Activated gamma-delta T cell (primary cell): ENCODE results near the gene TCFL5.
A peak's percentile ranks its signal among the peaks of the same experiment; 100 is the strongest.

Experiments used
- DNase-seq: peaks from one replicate; lab custom pipeline; 2025; lab: John Stamatoyannopoulos, UW

Gene TCFL5

DNA sequence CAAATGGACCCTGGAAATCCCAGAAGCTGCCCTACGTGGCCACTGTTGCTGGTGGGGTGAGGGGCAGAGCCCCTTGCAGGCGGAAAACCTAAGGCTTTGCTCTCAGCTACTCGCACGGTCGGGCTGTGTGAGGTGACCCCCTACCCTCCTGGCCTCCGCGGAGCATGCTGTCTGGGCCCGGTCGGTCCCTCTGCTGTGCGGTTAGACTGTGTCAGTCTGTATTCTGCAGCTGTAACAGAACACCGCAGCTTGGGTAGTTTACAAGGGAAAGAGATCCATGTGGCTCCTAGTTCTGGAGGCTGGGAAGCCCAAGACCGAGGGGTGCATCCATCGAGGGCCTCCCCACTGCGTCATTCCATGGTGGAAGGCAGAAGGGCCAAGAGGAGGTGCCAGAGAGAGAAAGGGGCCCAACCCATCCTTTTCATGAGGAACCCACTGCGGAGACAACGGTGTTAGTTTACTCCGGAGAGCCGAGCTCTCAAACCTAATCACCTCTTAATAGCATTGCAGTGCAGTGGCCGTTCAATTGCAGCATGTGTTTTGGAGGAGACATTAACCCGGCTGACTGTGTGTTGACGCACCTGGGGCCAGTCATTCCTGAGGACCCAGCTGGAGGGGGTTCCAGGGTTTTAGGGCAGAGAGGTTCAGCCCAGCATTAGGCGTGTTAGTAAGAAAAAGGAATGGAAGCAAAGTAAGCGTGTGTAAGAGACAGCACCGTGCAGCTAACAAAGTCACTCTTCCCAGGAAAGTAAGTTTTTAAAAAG is 26.5 kb downstream of the TCFL5 start:
- DNase-seq: no peak

DNA sequence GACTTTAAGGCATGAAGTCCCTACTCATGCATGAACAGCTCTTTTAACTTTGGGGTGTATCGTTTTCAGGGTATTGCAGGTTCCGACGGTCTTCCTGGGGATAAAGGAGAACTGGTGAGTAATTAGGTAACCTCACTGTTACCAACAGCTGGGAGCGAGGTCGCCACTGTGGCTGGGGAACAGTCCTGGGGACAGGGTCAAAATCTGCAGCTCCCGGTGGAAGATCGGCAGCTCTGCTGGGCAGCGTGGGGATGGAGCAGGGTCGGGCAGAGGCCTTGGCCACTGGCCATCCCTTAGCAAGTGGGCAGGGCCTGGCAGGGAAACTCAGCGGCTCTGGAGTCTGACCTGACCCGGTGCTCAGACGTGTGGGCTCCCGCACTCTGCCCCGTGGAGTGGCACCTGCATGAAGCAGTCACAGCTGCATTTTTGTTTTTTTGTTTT is 28.7 kb downstream of the TCFL5 start:
- no peak for DNase-seq

DNA sequence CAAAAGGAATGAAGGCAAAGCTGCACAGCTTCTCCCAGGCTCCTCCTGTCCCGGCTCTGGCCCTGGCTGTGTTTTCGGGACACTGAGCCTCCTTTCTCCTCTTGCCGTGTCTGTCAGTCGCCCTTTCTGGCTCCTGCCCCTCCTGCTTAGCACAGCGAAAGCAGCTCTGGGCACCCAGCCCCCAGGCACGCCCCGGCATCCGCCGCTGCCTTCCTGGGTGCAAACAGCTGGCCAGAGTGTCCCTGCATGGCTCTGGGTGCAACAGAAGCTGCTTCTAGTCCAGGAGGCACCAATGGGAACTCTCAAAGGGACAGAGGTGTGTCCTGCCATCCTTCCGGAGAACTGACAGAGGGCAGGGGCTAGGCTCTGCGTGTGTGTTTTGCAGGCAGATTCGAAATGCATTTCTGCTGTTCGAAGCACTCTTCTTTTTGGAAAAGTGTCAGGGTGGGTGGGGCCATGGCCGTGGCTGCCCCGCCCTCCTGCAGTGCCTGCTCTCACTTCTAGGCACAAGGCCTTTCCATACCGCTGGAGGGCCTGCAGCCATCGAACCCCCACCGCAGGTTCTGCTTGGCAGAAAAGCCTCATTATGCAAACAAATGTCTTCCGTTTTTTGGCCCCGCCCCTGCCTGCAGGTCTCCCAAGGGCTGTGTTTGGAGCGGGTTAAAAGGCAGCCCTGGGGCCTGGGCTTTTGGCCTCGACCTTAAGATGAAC is 29.3 kb downstream of the TCFL5 start:
- DNase-seq: no peak

DNA sequence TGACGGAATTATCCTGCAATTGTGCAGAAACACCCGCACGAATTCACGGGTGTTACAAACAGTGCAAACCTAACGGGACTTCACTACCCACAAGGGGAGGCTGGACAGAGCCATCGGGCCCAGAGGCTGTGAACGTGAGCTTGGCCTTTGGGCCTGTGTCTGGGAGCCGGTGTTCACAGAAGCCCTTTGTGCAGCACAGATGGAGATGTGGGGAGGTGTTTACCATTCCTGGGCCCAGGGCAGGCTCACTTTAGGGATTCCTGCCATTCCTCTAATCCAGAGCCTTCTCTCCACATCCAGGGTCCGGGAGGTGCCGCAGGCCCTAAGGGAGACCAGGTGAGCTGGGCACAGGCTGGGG is 29.8 kb downstream of the TCFL5 start:
- DNase-seq: no peak

DNA sequence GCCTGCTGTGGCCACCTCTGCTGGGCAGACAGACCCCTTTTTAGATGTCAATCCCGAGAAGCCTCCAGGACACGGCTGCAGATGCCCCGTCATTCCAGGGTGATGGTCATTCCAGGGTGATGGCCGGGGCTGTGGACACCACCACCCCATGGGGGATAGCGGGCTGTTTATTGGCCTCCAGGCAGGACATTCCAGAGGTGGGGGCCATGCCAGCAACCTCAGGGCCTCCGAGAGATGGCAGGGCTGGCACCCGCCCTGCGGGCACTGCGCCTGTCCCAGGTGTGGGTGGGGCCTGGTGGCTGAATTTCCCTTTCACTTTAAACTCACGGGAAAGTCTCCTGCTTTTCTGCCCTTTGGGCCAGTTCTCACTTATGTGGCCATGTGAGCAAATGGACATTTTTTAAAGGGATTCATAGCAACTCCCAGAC is 30.2 kb downstream of the TCFL5 start:
- DNase-seq: no peak

DNA sequence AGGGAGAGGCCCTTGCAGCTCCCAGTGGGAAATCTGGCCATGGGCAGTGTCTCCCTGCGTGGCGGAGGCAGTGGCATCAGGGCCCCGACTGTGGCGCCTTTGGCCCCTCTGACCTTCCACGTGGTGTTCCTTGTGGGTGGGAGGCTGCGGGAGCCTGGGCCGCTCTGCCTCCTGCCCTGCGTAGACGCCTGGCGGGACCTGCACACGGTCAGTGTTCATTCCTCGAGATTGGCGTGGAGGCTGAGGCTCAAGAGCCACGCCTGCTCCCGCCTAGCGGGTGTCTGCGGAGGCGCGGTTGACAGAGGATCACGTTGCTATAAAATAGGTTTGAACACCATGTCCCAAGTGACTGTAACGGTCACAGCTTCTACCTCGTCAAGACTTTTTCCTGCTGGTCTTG is 30.8 kb downstream of the TCFL5 start:
- DNase-seq: no peak

DNA sequence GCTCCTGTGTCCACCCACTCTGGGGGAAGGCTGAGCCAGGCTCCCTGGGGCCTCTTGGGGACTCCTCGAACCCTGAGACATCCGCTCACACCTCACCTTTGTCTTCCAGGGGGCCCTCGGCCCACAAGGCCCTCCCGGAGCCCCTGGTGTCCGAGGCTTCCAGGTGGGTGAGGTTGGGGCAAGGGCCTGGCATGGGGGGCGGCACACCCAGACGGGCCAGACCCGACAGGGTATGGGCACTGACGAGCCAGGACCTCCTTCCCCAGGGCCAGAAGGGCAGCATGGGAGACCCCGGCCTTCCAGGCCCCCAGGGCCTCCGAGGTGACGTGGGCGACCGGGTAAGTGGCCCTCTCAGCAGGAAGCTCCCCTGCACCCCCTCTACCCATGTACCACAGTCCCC is 31.4 kb downstream of the TCFL5 start:
- no peak for DNase-seq

DNA sequence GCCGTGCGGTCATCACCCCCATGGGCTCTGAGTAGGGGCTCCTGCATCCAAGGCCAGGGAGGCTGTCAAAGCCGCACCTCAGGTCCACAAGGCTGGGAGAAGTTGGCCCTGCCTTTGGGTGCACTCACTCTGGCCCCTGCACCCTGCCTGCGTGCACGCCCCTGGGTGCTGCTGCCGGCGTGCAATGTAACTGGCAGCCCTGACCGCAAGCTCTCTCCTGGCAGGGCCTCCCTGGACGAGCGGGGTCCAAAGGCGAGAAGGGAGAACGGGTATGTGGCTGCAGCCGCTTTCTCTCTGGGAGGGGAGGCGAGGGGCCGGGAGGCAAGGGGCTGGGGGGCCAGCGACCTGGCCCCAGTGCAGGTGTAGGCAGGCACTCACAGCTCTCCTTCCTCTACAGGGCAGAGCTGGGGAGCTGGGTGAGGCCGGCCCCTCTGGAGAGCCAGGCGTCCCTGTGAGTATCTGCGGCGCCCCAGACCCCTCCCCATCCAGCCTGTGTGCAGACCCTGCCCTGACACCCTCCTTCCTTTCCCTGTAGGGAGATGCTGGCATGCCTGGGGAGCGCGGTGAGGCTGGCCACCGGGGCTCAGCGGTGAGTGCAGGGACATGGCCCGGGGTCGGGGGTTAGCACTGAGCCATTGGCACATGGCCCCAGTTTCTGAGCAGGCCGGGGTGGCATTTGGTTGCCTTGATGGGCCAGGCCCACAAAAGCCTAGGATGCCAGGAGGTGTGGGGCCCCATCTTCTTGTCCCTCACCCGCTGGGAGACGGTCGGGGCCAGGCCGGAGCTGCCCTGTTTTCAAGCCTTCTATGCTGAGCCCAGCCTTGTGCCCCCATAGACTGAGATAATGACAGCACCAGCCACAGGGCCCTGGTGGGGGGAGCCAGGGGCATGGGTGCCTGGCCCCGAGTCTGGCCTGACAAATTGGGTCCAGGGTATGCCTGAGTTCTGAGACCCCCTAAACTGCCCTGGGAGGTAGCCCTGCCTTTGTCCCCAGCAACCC is 32.1 kb downstream of the TCFL5 start:
- no peak for DNase-seq

DNA sequence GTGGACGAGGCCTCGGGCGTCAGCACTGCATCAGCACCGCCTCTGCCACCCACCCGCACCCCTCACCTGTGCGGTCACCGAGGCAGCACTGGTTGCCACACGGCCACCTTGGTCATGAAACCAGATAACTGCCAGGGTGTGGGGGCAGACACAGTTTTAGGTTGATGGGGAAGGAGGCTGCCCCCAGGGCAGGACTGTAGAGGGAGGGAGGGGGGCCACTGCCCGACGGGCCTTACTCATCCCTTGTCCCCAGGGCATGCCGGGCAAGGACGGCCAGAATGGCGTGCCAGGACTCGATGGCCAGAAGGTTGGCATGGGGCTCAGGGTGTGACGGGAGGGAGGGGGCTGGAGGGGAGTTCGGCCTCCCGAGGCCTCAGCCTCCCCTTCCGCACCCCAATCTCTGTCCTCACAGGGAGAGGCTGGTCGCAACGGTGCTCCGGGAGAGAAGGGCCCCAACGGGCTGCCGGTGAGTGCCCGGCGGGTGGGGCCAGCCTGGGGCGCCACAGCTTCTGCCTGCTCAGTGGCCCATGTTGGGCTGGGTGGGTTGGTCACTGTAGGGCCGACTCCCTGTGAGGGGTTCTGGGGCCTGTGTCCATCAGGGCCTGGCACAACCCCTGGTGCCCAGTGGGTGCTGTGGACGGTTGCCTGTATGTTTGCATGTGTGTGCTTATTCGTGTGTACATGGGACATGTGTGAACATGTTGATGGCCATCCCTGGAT is 33.0 kb downstream of the TCFL5 start:
- no peak for DNase-seq

DNA sequence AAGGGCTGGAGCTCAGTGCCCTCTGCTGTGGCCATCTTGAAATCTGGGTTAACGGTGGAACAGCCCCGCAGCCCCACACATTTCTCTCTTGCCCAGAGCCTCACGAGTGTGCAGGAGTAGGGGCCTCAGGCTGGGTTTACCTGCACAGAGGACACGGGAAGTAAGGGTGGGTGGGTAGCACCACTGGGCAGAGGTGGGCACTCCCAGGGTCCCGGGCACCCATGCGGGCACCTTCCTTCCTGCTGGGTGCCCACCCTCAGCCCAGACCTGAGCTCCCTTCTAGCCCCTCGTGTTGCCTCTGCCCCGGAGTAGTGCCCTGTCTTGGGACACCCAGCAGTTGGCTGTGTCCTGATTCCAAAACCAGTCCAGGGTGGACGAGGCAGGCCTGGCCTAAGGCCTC is 33.6 kb downstream of the TCFL5 start:
- DNase-seq: no peak

DNA sequence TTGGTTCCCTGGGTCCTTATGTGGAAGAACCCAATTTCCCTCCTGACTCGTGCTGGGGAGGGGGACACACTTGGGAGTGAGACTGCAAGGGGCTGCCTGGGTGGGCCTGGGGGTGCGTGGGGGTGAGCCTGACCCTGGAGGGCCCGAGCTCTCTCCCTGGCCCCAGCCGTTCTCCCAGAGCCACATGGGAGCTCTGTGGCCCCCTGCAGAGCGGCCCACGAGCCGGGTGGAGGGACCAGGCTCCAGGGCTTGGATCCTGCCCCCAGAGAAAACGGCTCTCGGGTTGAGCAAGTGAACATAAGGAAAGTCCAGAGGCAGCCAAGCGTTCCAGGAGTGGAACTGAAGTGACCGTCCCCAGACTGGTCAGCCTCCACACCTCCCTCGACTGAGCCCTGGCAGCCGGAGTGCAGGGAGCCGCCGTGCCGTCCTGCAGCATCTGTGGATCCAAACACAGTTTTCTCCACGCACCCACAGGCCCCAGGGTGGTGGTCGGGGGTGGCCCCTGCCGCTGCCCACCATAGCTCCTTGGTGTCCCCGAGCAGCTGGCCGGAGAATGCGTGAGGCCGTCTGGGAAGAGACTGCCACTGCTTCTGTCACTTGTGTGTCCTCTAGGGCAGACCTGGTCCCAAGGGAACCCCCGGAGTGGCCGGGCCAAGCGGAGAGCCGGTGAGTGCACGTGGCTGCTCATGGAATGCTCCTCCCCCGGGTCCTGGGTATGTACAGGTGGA is 34.1 kb downstream of the TCFL5 start:
- DNase-seq: no peak

DNA sequence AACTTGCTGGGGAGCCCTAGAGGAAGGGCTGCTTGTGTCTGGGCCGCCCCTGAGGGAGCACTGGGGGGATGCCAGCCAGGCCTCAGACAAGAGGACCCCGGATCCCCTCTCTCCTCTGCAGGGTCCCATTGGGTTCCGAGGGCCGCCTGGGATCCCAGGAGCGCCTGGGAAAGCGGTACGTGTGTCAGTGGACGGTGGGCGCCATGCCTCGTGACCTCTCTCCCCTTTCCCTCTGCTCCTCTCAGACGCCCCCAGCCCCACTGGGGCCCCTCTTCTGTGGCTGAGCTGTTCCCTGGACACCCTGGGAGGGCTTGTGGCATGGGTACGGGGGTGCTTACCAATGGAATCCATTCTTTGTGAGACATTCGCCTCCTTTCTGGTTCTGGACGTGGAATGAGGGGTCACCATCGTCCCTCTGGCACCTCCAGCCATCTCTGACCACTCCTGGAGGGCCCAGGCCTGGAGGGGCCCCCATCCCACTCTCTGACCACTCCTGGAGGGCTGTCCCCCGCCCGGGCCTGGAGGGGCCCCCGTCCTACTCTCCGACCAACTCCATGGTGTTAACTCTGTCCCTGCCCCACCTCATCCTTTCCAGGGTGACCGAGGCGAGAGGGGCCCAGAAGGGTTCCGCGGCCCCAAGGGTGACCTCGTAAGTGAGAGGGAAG is 34.8 kb downstream of the TCFL5 start:
- DNase-seq: no peak

DNA sequence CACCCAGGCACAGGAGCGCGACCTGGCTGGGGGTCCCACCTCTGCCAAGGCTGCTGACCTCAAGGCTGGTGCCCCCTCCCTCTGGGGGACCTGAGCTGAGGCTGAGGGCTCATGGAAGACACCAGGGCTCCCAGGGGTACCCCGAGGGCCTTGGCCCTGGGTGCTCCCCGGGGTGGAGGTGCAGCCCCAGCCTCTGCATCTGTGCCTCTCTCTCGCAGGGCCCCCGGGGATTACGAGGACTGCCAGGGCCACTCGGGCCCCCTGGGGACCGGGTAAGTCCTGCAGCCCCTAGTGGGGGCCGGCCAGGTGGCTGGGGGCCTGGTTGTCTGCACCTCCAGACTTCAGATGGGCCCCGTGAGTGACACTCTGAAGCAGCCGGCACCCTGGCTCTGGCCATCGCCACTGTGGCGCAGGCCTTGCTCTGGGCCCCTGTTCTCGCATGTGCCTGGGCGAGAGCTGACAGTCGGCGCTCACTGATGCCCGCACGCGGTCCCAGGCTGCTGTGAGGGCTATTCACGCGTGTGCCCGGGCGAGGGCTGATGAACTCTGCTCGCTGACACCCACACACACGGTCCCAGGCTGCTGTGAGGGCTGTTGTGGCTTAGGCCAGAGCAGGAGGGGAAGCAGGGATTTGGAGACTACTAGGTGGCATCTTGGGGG is 35.5 kb downstream of the TCFL5 start:
- no peak for DNase-seq

DNA sequence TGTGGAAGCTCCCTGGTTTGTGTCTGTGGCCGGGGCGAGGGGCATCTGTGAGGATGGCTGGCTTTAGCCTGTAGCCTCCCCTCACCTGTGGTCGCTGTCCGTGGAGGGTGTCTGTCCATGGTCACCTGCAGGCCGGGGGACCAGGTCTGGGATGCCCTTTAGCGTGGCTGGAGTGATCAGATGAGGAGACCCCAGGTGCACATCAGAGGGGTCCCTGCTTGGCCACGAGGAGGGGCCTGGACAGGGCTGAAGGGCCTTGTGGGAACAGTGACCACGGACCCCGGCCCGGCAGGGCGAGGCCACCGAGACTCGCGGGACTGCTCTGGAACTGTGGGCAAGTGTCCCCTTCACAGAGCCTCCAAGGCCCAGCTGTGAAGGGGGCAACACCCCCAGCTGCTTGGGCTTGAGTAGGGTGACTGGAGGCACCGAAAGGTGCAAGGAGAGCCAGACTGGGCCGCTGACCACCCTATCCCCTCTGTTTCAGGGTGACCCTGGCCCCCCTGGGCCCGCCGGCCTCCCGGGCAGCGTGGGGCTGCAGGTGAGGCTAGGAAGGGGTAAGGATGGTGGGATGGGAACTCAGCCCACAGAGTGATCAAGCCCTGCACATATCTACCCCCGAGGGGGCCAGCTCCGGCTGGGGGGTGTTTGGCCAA is 36.2 kb downstream of the TCFL5 start:
- no peak for DNase-seq

DNA sequence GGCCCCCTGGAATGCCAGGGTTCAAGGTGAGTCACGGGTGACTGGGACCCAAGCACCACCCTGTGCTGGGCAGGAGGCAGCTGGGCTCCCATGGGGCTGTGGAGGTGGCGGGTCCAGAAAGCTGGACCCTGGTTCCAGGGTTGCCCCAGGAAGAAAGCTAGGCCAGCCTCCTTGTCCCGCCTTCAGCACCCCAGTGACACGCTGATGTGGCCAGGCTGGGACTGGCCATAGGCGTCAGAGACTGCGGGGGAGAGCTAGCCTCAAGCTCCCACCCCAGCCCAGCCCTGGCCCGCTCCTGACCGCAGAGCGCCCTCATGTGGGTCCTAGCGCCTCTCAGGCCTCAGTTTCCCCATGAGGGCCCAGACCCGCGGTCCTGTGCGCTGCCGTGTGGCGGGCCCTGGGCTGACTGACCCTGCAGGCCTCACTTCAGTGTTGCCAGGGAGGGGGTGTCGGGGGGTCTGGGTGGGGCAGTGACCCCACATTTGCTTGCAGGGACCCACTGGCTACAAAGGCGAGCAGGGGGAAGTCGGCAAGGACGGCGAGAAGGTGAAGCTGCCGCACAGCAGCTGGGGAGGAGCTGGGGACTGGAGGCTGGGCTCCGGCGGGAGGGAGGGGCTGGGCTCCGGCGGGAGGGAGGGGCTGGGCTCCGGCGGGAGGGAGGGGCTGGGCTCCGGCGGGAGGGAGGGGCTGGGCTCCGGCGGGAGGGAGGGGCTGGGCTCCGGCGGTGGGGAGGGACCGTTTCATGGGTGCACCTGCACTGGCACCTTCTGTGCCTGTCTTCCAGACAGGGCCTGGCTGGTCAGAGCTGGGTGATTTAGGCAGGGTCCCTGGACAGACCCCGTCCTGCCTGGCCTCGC is 36.9 kb downstream of the TCFL5 start:
- DNase-seq: peak; percentile 31

DNA sequence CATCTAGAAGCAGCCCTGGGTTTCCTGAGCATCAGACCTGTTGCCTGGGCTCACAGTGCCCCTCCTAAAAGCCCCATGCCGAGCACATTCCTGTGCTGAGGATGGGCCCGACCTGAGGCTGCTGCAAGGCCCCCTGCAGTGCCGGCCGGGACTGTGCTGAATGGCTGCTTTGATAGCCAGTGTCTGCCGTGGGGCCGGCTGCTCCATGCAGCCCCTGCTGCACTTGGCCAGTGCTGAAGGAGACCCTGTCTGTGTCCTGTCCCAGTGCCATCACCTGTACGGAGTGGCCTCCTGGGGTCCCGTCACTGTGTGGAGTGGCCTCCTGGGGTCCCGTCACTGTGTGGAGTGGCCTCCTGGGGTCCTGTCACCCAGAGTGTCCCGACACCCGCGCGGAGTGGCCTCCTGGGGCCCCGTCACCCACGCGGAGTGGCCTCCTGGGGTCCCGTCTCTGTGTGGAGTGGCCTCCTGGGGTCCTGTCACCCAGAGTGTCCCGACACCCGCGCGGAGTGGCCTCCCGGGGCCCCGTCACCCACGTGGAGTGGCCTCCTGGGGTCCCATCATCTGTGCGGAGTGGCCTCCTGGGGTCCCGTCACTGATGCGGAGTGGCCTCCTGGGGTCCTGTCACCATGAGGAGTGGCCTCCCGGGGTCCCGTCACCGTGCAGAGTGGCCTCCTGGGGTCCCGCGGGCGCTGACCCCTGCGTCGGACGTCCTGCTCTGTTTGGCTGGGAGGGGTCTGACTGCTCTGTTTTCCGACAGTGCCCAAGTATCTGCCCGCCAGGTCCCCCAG is 37.7 kb downstream of the TCFL5 start:
- no peak for DNase-seq

DNA sequence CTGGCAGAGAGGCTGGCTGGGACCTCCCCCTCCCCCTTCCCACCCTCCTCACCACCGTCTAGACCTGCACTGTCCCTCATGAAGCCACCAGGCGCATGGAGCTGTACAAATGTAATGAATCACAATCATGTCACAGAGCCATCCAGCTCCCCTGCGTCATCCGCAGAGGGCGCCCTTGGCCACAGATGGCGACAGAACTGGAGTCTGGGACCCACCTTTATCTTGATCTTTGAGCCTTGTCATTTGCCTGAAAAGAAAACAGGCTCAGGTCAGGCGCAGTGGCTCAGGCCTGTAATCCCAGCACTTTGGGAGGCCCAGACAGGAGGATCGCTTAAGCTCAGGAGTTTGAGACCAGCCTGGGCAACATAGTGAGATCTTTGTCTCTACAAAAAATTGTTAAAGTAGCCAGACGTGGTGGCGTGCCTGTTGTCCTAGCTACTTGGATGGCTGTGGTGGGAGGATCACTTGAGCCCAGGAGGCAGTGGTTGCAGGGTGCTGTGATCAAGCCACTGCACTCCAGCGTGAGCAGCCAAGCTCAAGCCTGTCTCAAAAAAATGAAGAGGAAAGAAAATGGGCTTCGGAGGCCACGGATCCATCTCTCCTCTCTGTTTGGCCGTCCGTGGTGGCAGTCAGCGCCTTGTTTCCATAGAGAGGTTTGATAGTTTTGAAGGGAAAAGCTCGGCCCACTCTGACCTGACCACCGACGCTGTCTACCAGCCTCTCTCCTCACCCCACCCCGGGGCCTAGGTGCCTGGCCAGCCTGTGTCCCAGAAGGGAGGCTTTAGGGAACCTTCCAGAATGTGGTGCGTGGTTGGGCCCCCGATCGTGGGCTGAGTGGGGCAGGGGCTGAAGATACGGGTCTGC is 38.6 kb downstream of the TCFL5 start:
- no peak for DNase-seq
